GM19395 (cell line): ENCODE data around the gene LST1.

ENCODE experiments used
- ATAC-seq: cut with Tn5 transposase; IDR thresholded peaks from one replicate; pipeline ENCODE4 v1.9.1; 2021; ENCODE audit warnings: mild to moderate bottlenecking, moderate library complexity; ENCODE audit not compliant: unreplicated experiment

LST1 gene

GRCh38 chr6:31619805-31620585, 33.9 kb downstream of the LST1 start:
- peak; percentile 73 for ATAC-seq

GRCh38 chr6:31620586-31621319, 34.7 kb downstream of the LST1 start, which contains the start of gene PRRC2A:
Gene PRRC2A, plus strand, starts transcription at chr6:31620715. Its CDS starts 2,075 bp downstream, at chr6:31622790.
- ATAC-seq = peak; percentile 34

- ATAC-seq = no peak
Measured at GRCh38 chr6:31621320-31621939, 35.4 kb downstream of the LST1 start.

GRCh38 chr6:31621991-31622390, 35.9 kb downstream of the LST1 start:
- no peak for ATAC-seq

GRCh38 chr6:31622684-31623091, 36.6 kb downstream of the LST1 start:
- ATAC-seq = no peak

- ATAC-seq = no peak
Measured at GRCh38 chr6:31624070-31624469, 38.0 kb downstream of the LST1 start.

- no peak for ATAC-seq
Measured at GRCh38 chr6:31626952-31627351, 40.9 kb downstream of the LST1 start.

GRCh38 chr6:31627690-31628287, 41.7 kb downstream of the LST1 start:
- no peak for ATAC-seq

- ATAC-seq = no peak
Measured at GRCh38 chr6:31629014-31629413, 42.9 kb downstream of the LST1 start.

GRCh38 chr6:31630177-31630934, 44.3 kb downstream of the LST1 start:
- ATAC-seq = no peak

GRCh38 chr6:31631209-31631608, 45.1 kb downstream of the LST1 start:
- no peak for ATAC-seq

GRCh38 chr6:31631681-31632278, 45.7 kb downstream of the LST1 start:
- no peak for ATAC-seq

GRCh38 chr6:31632279-31632946, 46.3 kb downstream of the LST1 start:
- no peak for ATAC-seq

GRCh38 chr6:31633447-31633846, 47.4 kb downstream of the LST1 start:
- no peak for ATAC-seq

- no peak for ATAC-seq
Measured at GRCh38 chr6:31634131-31634530, 48.1 kb downstream of the LST1 start.

GRCh38 chr6:31634969-31635575, 49.0 kb downstream of the LST1 start:
- no peak for ATAC-seq

- no peak for ATAC-seq
Measured at GRCh38 chr6:31636698-31637596, 50.9 kb downstream of the LST1 start.
